GM12875 (cell line): ENCODE measurements around the gene GGT5.

Experiments
- H3K4me3 ChIP-seq: one replicate; pipeline ENCODE4 v1.5.1; 2011; ENCODE audit warnings: low read depth, low read length, control low read depth
- CTCF ChIP-seq: IDR thresholded peaks from 2 replicates; pipeline ENCODE4 v1.5.1; 2011; ENCODE audit warnings: low read depth, mild to moderate bottlenecking, control low read depth, inconsistent platforms, low read length, moderate library complexity, borderline replicate concordance; ENCODE audit not compliant: insufficient read depth

Gene GGT5

GRCh38 chr22:24177045-24177444, 67.8 kb downstream of the GGT5 start:
- TF ChIP-seq CTCF = no peak

GRCh38 chr22:24176630-24177029, 68.3 kb downstream of the GGT5 start:
- no peak overlapping the region for H3K4me3 ChIP-seq
- no peak for TF ChIP-seq CTCF

More at GRCh38 chr22:24177045-24177444, 67.8 kb downstream of the GGT5 start:
- H3K4me3 ChIP-seq = no peak overlapping the region

GRCh38 chr22:24176040-24176439, 68.8 kb downstream of the GGT5 start:
- no peak for TF ChIP-seq CTCF
- H3K4me3 ChIP-seq = no peak overlapping the region

DNA sequence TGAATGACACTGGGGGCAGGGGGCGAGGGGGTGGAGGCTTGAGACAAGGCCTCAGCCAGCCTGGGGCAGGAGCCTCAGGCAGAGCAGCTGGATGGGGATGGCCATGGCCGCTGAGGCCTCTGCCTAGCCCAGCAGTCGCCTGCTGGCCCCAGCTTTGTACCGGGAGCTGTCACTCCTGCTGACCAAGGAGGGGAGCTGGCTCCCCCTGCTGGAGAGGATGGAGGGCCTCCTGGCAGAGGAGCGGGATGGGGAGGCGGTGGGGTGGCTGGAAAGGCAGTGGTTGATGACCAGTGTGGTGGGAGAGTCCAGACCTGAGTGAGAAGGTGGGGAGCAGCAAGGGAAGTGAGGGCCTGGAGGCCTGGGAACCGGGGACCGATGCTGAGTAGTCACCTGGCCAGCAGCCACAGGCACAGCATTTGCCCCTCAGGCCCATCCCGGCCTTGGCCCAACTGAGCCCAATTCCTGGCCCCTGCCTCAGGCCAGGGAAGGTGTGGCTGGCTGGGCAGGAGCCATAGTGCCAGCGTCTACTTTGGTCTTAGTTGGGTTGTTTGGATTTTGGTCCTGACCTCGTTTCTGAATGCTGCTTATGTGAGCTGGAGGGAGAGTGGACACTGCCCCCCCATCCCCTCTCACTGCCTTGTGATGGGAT, 69.6 kb downstream of the GGT5 start:
- peak; percentile 90 for TF ChIP-seq CTCF
- no peak overlapping the region for H3K4me3 ChIP-seq

GRCh38 chr22:24171822-24172221, 73.1 kb downstream of the GGT5 start:
- H3K4me3 ChIP-seq = no peak overlapping the region
- no peak for TF ChIP-seq CTCF

GRCh38 chr22:24170632-24171031, 74.2 kb downstream of the GGT5 start:
- H3K4me3 ChIP-seq = no peak overlapping the region
- no peak for TF ChIP-seq CTCF

- no peak overlapping the region for H3K4me3 ChIP-seq
- TF ChIP-seq CTCF = no peak
Measured at GRCh38 chr22:24170188-24170587, 74.7 kb downstream of the GGT5 start.
